ENCODE measurements around the gene SLC26A5. TPM values are rescaled to one million over a fixed set of nuclear protein-coding genes. Genes with fewer than 3 reads are reported as not detected.
"Not testable (repeated sequence)": the region's sequence is repeated elsewhere in the genome, so short reads cannot be mapped to it uniquely, and the experiment has no call there.

Gene SLC26A5
- total RNA-seq, 4 donors from 2014 or later, result 0.20 to 0.42 TPM; not detected in 2

DNA sequence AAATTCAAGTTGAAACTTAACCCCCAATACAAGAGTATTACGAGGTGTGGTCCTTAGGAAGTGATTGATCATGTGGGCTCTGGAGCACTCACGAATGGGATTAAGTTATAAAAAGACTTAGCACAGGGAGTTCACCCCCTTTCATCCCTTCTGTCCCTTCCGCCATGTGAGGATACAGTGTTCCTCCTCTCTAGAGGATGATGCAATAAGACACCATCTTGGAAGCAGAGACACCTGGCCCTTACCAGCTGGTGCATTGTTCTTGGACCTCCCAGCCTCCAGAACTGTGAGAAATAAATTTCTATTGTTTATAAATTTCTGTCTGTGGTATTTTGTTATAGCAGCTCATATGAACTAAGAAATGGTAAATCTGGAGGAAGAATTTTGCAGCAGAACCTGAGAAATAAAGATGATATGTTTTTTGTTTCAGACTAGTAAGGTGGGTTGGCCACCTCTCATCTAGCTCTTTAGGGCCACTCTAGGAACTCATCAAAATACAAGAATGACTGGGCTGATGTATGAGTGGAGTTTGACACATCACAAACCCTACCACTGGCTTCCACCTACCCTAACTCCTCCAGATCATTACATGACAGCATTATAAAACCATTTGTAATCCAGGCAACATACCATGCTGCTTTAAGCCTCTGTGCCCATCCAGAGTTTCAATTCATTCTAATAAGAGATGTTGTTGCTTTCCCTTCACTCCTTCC lies 22.4 kb downstream of the SLC26A5 start:
- DNase-seq (ENCODE audit: low spot score in 2 of 2), result no peak
- TF ChIP-seq POLR2A (IDR thresholded peaks at IDR 0.05) (no peak), EP300 (IDR thresholded peaks at IDR 0.05) (no peak)
- TF ChIP-seq, protein P1, sequence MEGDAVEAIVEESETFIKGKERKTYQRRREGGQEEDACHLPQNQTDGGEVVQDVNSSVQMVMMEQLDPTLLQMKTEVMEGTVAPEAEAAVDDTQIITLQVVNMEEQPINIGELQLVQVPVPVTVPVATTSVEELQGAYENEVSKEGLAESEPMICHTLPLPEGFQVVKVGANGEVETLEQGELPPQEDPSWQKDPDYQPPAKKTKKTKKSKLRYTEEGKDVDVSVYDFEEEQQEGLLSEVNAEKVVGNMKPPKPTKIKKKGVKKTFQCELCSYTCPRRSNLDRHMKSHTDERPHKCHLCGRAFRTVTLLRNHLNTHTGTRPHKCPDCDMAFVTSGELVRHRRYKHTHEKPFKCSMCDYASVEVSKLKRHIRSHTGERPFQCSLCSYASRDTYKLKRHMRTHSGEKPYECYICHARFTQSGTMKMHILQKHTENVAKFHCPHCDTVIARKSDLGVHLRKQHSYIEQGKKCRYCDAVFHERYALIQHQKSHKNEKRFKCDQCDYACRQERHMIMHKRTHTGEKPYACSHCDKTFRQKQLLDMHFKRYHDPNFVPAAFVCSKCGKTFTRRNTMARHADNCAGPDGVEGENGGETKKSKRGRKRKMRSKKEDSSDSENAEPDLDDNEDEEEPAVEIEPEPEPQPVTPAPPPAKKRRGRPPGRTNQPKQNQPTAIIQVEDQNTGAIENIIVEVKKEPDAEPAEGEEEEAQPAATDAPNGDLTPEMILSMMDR (IDR thresholded peaks at IDR 0.05), result no peak
- Histone ChIP-seq H3K27me3 (no peaks in the 10 kb centered on the region), H3K27ac (no peak overlapping the region), H3K36me3 (no peaks in the 10 kb centered on the region), H3K4me1 (no peaks in the 10 kb centered on the region), H3K4me3 (no peak overlapping the region), H3K9me3 (no peaks in the 10 kb centered on the region)
- 77% methylated on average over 3 of the region's 3 CpGs for WGBS, 2 donors

DNA sequence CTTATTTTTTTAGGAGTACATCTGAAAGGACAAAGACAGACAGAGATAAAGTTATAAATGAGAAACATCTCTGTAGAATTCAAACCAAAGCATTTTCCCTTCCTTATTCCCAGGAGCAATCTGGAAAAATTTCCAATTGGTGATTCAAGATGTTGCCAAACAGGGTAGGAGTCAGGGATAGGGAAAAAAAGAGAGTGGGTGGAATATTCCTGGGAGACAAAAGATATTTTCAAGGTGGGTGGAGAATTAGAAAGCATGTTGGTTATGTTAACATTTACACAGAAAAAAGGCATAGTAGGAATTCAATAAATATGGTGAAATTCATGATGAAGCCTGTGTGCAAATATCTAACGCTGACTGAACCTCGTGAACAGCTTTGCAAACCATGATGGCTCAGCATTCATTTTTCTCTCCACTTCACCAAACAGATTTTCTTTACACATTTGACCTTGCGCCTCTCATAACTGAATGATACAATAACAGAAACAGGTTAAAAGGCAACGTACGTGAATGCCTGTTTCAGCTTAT lies 25.1 kb downstream of the SLC26A5 start:
- 59 to 65% methylated on average over 5 of the region's 5 CpGs for WGBS, 2 donors
- Histone ChIP-seq H3K4me1 (no peaks in the 10 kb centered on the region), H3K27ac (no peak overlapping the region), H3K36me3 (no peaks in the 10 kb centered on the region), H3K9me3 (no peaks in the 10 kb centered on the region), H3K4me3 (no peak overlapping the region), H3K27me3 (no peaks in the 10 kb centered on the region)
- no peak for DNase-seq (ENCODE audit: low spot score in 2 of 2)
- TF ChIP-seq, protein P1 (IDR thresholded peaks at IDR 0.05), result no peak
- TF ChIP-seq EP300 (IDR thresholded peaks at IDR 0.05) (no peak), POLR2A (IDR thresholded peaks at IDR 0.05) (no peak)

DNA sequence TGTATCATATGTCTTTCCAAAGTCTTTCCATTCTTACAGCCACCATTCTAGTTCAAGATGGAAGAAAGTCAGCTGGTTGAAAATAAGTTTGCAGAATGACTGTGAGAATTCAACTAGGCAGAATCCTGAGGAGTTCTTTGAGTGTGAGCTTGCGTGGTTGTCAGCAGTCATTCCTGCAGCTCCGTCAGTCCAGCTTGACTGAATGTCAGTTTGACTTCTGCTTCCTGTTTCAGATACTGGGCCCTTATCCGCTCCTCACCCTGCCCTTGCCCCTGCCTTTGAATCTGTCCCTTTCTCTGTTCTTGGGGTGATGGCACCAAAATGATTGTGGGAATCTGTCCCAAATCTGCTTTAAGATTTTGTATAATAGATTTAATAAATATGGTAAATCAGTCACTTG lies 27.8 kb downstream of the SLC26A5 start:
- Histone ChIP-seq H3K9me3 (no peaks in the 10 kb centered on the region), H3K27ac (no peak overlapping the region), H3K36me3 (no peaks in the 10 kb centered on the region), H3K4me3 (no peak overlapping the region), H3K4me1 (no peaks in the 10 kb centered on the region), H3K27me3 (no peaks in the 10 kb centered on the region)
- no peak for DNase-seq (ENCODE audit: low spot score in 2 of 2)
- TF ChIP-seq EP300 (IDR thresholded peaks at IDR 0.05) (no peak), POLR2A (IDR thresholded peaks at IDR 0.05) (no peak)
- TF ChIP-seq, protein P1 (IDR thresholded peaks at IDR 0.05), result no peak
- 76 to 90% methylated on average over 3 of the region's 3 CpGs for WGBS, 2 donors

DNA sequence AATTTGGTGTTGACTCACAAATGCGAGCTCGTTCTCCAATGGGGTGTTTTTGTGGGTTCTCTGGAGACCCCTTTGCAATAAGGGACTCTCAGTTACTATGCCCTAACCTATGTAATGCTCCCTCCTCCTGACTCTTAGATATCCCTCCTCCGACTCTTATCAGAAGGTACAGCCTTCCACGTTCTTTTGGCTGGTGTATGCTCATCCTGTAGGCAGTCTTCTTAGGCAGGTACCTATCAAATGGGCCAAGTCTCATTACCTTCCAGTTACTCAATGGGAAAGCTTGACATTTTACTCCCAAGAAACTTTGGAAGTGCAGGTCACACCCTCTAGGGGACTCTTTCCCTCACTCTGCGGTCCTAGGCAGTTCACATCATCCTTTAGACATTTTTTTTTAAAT lies 32.6 kb downstream of the SLC26A5 start:
- H3K4me1 ChIP-seq, result no peaks in the 10 kb centered on the region
- H3K4me3 ChIP-seq, result no peak overlapping the region
- TF ChIP-seq EP300 (IDR thresholded peaks at IDR 0.05), result no peak
- TF ChIP-seq, protein P1 (IDR thresholded peaks at IDR 0.05), result no peak
- no peak for TF ChIP-seq POLR2A (IDR thresholded peaks at IDR 0.05)
- H3K36me3 ChIP-seq, result no peaks in the 10 kb centered on the region
- no peaks in the 10 kb centered on the region for H3K9me3 ChIP-seq
- 82 to 89% methylated on average over 5 of the region's 5 CpGs for WGBS, 2 donors
- no peaks in the 10 kb centered on the region for H3K27me3 ChIP-seq
- DNase-seq (ENCODE audit: low spot score in 2 of 2), result no peak
- no peak overlapping the region for H3K27ac ChIP-seq

DNA sequence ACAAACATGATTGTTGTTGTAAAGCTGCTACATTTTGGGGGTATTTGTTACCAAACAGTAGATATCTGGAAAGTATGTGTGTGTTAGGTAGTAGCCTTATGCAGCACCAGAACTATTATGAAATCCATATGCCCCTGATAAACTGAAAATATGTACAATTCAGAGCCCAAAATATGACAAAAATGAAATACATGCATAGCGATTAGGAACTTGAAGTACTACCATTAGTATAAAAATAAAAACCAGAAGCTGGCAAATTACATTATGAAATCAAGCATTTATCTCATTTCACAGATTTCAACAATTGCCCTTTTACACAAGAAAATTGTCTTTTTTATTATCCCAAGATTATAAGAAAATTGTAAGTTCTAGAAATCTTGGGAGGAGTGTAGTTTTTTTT lies 33.9 kb downstream of the SLC26A5 start:
- 90 to 93% methylated on average over 1 of the region's 1 CpG for WGBS, 2 donors
- Histone ChIP-seq H3K4me3 (no peak overlapping the region), H3K9me3 (no peaks in the 10 kb centered on the region), H3K36me3 (no peaks in the 10 kb centered on the region), H3K4me1 (no peaks in the 10 kb centered on the region), H3K27me3 (no peaks in the 10 kb centered on the region), H3K27ac (no peak overlapping the region)
- no peak for TF ChIP-seq EP300 (IDR thresholded peaks at IDR 0.05)
- DNase-seq (ENCODE audit: low spot score in 2 of 2), result no peak

DNA sequence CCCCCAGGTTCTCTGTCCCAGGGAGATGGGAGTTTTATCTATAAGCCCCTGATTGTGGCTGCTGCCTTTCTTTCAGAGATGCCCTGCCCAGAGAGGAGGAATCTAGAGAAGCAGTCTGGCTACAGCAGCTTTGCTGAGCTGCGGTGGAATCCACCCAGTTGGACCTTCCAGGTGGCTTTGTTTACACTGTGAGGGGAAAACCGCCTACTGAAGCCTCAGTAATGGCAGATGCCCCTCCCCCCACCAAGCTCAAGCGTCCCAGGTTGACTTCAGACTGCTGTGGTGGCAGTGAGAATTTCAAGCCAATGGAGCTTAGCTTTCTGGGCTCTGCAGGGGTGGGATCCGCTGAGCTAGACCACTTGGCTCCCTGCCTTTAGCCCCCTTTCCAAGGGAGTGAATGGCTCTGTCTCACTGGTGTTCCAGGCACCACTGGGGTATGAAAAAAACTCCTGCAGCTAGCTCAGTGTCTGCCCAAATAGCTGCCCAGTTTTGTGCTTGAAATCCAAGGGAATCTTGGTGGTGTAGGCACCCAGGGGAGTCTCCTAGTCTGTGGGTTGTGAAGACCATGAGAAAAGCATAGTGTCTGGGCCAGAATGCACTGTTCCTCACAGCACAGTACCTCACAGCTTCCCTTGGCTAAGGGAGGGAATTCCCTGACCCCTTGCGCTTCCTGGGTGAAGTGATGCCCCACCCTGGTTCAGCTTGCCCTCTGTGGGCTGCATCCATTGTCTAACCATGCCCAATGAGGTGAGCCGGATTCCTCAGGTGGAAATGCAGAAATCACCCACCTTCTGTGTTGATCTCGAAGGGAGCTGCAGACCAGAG lies 40.0 kb downstream of the SLC26A5 start:
- 66 to 74% methylated on average over 6 to 7 of the region's 7 CpGs for WGBS, 2 donors
- DNase-seq (ENCODE audit: low spot score in 2 of 2); H3K9me3 ChIP-seq; H3K27ac ChIP-seq; H3K36me3 ChIP-seq; H3K4me3 ChIP-seq; H3K27me3 ChIP-seq; H3K4me1 ChIP-seq: not testable (repeated sequence)

DNA sequence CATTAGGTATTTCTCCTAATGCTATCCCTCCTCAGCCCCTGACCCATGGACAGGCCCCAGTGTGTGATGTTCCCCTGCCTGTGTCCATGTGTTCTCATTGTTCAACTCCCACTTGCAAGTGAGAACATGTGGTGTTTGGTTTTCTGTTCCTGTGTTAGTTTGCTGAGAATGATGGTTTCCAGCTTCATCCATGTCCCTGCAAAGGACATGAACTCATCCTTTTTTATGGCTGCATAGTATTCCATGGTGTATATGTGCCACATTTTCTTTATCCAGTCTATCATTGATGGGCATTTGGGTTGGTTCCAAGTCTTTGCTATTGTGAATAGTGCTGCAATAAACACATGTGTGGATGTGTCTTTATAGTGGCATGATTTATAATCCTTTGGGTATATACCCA lies 46.3 kb downstream of the SLC26A5 start:
- not testable (repeated sequence) for H3K36me3 ChIP-seq; DNase-seq (ENCODE audit: low spot score in 2 of 2); H3K4me3 ChIP-seq; H3K27ac ChIP-seq; H3K9me3 ChIP-seq; H3K27me3 ChIP-seq; H3K4me1 ChIP-seq
